IMR-90 (cell line): ENCODE data around the gene GNG12.

Experiments used
- CTCF ChIP-seq: conservative IDR thresholded peaks from 2 replicates; pipeline ENCODE4 v1.5.1; 2012; ENCODE audit warnings: mild to moderate bottlenecking, low read depth, low read length, improper control_type of control experiment
- MXI1 ChIP-seq: IDR thresholded peaks from 2 replicates; pipeline ENCODE4 v1.6.1; 2012; ENCODE audit warnings: low read depth, mild to moderate bottlenecking, low read length, moderate library complexity, borderline replicate concordance
- POLR2A ChIP-seq: IDR thresholded peaks from 2 replicates; pipeline ENCODE4 v1.6.1; 2012; ENCODE audit warnings: mild to moderate bottlenecking, low read depth, low read length

- TF ChIP-seq MXI1 (no peak), CTCF (no peak), POLR2A (no peak)
These were observed 45.0 kb downstream of the GNG12 start for GRCh38 chr1:67788238-67788790.
